ENCODE data around the gene PLAC9. TPM values are rescaled to one million over a fixed set of nuclear protein-coding genes. Genes with fewer than 3 reads are reported as not detected.

PLAC9 gene
- total and polyA plus RNA-seq, 2 experiments from 2014 or later: 1.9 TPM; not detected in 1

GRCh38 chr10:80148166-80148805 is 15.8 kb downstream of the PLAC9 start:
- H3K4me3 ChIP-seq: no peak overlapping the region
- H3K27me3 ChIP-seq: no peaks in the 10 kb centered on the region
- no peaks in the 10 kb centered on the region for H3K36me3 ChIP-seq
- H3K27ac ChIP-seq: no peak overlapping the region
- no peaks in the 10 kb centered on the region for H3K4me1 ChIP-seq (ENCODE audit: low read depth)
- H3K9me3 ChIP-seq (ENCODE audit: low read depth): no peaks in the 10 kb centered on the region
- TF ChIP-seq CTCF (IDR thresholded peaks at IDR 0.05; ENCODE audit: low read depth, low read length): no peak
- no peak for DNase-seq (ENCODE audit: low read depth in 1 of 2, low spot score in 1 of 2)

- no peak for TF ChIP-seq CTCF (IDR thresholded peaks at IDR 0.05; ENCODE audit: low read depth, low read length)
- Histone ChIP-seq H3K27ac (no peak overlapping the region), H3K4me1 (ENCODE audit: low read depth) (no peaks in the 10 kb centered on the region), H3K4me3 (no peak overlapping the region), H3K27me3 (no peaks in the 10 kb centered on the region), H3K36me3 (no peaks in the 10 kb centered on the region), H3K9me3 (ENCODE audit: low read depth) (no peaks in the 10 kb centered on the region)
- DNase-seq (ENCODE audit: low read depth in 1 of 2, low spot score in 1 of 2): no peak
These were observed 16.6 kb downstream of the PLAC9 start for GRCh38 chr10:80149123-80149522.

- DNase-seq (ENCODE audit: low read depth in 1 of 2, low spot score in 1 of 2): no peak
- no peak overlapping the region for H3K4me3 ChIP-seq
- no peaks in the 10 kb centered on the region for H3K4me1 ChIP-seq (ENCODE audit: low read depth)
- H3K27ac ChIP-seq: no peak overlapping the region
- no peak for TF ChIP-seq CTCF (IDR thresholded peaks at IDR 0.05; ENCODE audit: low read depth, low read length)
- no peaks in the 10 kb centered on the region for H3K27me3 ChIP-seq
- no peaks in the 10 kb centered on the region for H3K36me3 ChIP-seq
- no peaks in the 10 kb centered on the region for H3K9me3 ChIP-seq (ENCODE audit: low read depth)
These were observed 17.6 kb downstream of the PLAC9 start for GRCh38 chr10:80150172-80150571.

- H3K36me3 ChIP-seq: peaks cover 8% of the 10 kb centered on the region
- TF ChIP-seq CTCF (IDR thresholded peaks at IDR 0.05; ENCODE audit: low read depth, low read length): no peak
- no peaks in the 10 kb centered on the region for H3K4me1 ChIP-seq (ENCODE audit: low read depth)
- H3K27ac ChIP-seq: no peak overlapping the region
- H3K9me3 ChIP-seq (ENCODE audit: low read depth): no peaks in the 10 kb centered on the region
- H3K27me3 ChIP-seq: no peaks in the 10 kb centered on the region
- H3K4me3 ChIP-seq: no peak overlapping the region
- no peak for DNase-seq (ENCODE audit: low read depth in 1 of 2, low spot score in 1 of 2)
These were observed 20.3 kb downstream of the PLAC9 start for GRCh38 chr10:80152820-80153219.

GRCh38 chr10:80153460-80153859 is 20.9 kb downstream of the PLAC9 start:
- no peak for DNase-seq (ENCODE audit: low read depth in 1 of 2, low spot score in 1 of 2)
- H3K4me1 ChIP-seq (ENCODE audit: low read depth): no peaks in the 10 kb centered on the region
- H3K9me3 ChIP-seq (ENCODE audit: low read depth): no peaks in the 10 kb centered on the region
- H3K4me3 ChIP-seq: no peak overlapping the region
- H3K36me3 ChIP-seq: peaks cover 8% of the 10 kb centered on the region
- TF ChIP-seq CTCF (IDR thresholded peaks at IDR 0.05; ENCODE audit: low read depth, low read length): no peak
- H3K27ac ChIP-seq: no peak overlapping the region
- no peaks in the 10 kb centered on the region for H3K27me3 ChIP-seq

Data from cardiac muscle cell (in vitro differentiated cells and primary cell).